ENCODE data around the gene SYNDIG1. TPM values are rescaled to one million over a fixed set of nuclear protein-coding genes. Genes with fewer than 3 reads are reported as not detected.

The SYNDIG1 gene
- total RNA-seq, 1 donor from 2014 or later: 0.19 TPM

DNA sequence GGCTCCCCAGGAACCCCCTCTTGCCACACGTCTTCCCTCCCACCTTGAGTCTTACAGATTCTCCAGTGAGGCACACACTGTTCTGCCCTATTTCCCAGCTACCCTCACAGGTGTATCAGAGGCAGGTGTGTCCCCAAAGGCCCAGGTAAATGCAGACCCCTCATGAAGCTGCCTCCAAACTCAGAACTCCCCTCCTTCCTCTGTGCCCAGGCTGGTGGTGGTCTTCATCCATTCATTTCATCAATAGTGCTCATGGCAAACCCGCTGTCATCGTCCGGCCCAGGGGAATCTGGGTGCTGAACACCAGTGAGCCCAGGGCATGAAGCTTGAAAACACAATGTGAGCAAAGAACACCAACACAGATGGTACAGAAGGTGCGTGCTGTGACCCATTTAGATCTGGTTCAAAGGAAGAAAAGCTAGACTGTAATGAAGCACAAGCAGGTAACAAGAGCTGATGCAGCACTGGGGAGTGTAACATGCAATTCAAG lies 213.1 kb downstream of the SYNDIG1 start:
- no peak for DNase-seq (ENCODE audit: low spot score, unreplicated experiment)
- Mint-ChIP-seq H3K36me3 (ENCODE audit: insufficient read depth) (no peaks in the 10 kb centered on the region), H3K4me3 (ENCODE audit: low read depth) (no peak overlapping the region), H3K9me3 (ENCODE audit: low read depth) (peaks cover 1% of the 10 kb centered on the region), H3K4me1 (ENCODE audit: low read depth) (peaks cover 8% of the 10 kb centered on the region), H3K27me3 (peaks cover 3% of the 10 kb centered on the region), H3K27ac (peak overlapping the region; percentile 26)
- TF ChIP-seq, protein P1, sequence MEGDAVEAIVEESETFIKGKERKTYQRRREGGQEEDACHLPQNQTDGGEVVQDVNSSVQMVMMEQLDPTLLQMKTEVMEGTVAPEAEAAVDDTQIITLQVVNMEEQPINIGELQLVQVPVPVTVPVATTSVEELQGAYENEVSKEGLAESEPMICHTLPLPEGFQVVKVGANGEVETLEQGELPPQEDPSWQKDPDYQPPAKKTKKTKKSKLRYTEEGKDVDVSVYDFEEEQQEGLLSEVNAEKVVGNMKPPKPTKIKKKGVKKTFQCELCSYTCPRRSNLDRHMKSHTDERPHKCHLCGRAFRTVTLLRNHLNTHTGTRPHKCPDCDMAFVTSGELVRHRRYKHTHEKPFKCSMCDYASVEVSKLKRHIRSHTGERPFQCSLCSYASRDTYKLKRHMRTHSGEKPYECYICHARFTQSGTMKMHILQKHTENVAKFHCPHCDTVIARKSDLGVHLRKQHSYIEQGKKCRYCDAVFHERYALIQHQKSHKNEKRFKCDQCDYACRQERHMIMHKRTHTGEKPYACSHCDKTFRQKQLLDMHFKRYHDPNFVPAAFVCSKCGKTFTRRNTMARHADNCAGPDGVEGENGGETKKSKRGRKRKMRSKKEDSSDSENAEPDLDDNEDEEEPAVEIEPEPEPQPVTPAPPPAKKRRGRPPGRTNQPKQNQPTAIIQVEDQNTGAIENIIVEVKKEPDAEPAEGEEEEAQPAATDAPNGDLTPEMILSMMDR (IDR thresholded peaks at IDR 0.05; ENCODE audit: unreplicated experiment): no peak

DNA sequence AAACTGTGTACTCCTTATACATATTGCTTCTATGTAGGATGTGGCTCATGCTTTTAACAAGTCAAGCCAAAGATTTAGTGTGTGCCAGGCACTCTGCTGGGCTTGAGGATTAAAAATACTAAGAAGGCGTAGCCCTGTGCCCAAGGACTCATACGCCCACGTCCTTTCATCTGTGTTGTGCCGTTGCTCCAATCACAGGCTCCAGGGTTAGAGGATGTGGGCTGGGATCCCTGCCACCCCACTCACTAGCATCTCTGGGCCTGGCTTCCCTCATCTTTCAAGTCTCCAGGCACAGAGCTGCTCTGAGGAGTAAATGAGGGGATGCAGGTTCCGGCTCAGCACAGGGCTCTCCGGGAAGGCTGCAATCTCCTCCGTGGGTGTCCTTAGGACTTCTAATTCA lies 214.2 kb downstream of the SYNDIG1 start:
- Mint-ChIP-seq H3K36me3 (ENCODE audit: insufficient read depth) (no peaks in the 10 kb centered on the region), H3K27ac (no peak overlapping the region), H3K4me3 (ENCODE audit: low read depth) (no peak overlapping the region), H3K27me3 (peaks cover 3% of the 10 kb centered on the region), H3K4me1 (ENCODE audit: low read depth) (peaks cover 7% of the 10 kb centered on the region), H3K9me3 (ENCODE audit: low read depth) (peaks cover 5% of the 10 kb centered on the region)
- DNase-seq (ENCODE audit: low spot score, unreplicated experiment): no peak
- TF ChIP-seq, protein P1 (IDR thresholded peaks at IDR 0.05; ENCODE audit: unreplicated experiment): no peak

DNA sequence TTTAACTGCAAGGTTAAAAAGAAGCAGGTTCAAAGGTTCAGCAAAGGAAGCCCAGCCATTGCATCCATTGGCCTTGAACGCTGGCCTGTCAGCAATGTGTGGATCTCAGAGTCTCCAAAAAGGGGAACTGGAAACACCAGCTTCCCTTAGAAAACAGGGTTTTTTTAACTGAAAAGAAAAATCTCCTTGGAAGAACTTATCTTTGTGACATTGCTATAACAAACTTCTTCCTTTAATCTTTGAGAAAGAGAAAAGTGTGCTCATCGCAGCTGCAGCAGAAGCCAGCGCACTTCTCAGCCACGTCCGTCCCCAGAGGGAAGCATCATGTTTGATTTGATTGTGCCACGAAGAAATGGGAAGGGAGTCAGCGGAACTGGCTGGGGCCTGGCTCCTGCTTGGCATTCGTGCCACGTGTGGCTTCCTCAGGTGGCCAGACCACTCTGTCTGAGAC lies 215.0 kb downstream of the SYNDIG1 start:
- DNase-seq (ENCODE audit: low spot score, unreplicated experiment): no peak
- no peaks in the 10 kb centered on the region for H3K36me3 Mint-ChIP-seq (ENCODE audit: insufficient read depth)
- TF ChIP-seq, protein P1 (IDR thresholded peaks at IDR 0.05; ENCODE audit: unreplicated experiment): no peak
- H3K27ac Mint-ChIP-seq: no peak overlapping the region
- peaks cover 5% of the 10 kb centered on the region for H3K9me3 Mint-ChIP-seq (ENCODE audit: low read depth)
- peaks cover 2% of the 10 kb centered on the region for H3K4me1 Mint-ChIP-seq (ENCODE audit: low read depth)
- H3K4me3 Mint-ChIP-seq (ENCODE audit: low read depth): no peak overlapping the region
- peaks cover 3% of the 10 kb centered on the region for H3K27me3 Mint-ChIP-seq

DNA sequence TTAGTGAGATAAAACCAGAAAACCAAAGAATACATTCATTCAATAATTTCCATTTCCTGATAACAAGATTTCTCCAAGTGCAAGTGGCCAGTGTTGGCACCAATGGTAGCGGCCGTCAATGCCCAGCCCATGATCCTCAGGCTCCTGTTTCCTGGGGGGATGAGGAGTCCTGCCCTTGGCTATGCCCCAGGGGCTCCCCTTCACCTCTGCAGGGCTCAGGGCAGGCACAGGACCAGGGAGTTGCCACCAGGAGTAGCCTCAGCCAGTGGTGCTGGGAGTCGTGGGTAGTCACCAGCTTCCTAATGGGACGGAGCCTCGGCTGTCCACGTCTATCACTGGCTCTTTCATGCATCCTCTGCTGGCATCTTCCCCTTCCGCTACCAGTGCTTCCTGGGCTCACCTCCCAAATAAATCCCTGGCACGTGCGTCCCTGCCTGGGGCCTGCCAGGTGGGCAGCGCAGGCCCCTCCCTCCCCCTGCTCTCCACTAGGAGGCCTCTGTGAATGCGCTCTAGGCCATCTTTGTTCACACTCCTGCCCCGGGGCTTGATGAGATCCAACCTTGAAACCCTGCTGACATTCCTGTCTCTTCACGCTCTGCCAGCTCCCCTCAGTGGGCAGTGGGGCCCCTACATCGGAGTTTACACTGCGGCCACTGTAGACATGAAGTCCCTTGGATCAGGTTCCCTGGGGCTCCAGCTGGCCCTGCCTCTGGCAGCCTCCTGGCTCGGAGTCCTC lies 215.7 kb downstream of the SYNDIG1 start:
- H3K27me3 Mint-ChIP-seq: peaks cover 3% of the 10 kb centered on the region
- no peak overlapping the region for H3K27ac Mint-ChIP-seq
- H3K9me3 Mint-ChIP-seq (ENCODE audit: low read depth): peaks cover 5% of the 10 kb centered on the region
- no peak for DNase-seq (ENCODE audit: low spot score, unreplicated experiment)
- TF ChIP-seq, protein P1 (IDR thresholded peaks at IDR 0.05; ENCODE audit: unreplicated experiment): no peak
- H3K36me3 Mint-ChIP-seq (ENCODE audit: insufficient read depth): no peaks in the 10 kb centered on the region
- H3K4me3 Mint-ChIP-seq (ENCODE audit: low read depth): no peak overlapping the region
- H3K4me1 Mint-ChIP-seq (ENCODE audit: low read depth): no peaks in the 10 kb centered on the region

DNA sequence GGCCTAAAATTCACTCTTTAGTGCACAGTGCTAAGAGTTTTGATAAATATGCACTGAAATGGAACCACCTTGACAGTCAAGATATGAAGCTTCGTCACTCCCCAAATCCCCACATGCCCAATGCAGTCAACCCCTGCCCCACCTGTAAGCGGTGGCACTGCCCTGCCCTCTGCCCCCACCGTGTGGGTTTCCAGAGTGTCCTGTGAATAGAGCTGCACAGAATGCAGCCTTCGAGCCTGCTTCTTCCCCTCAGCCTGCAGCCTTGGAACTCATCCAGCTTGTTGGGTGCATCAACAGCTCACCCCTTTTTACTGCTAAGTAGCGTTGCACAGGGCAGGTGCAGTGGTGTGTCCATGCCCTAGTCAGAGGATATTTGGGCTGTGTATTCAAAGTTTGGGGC lies 216.3 kb downstream of the SYNDIG1 start:
- no peak overlapping the region for H3K27ac Mint-ChIP-seq
- H3K9me3 Mint-ChIP-seq (ENCODE audit: low read depth): peaks cover 5% of the 10 kb centered on the region
- H3K4me3 Mint-ChIP-seq (ENCODE audit: low read depth): no peak overlapping the region
- H3K4me1 Mint-ChIP-seq (ENCODE audit: low read depth): no peaks in the 10 kb centered on the region
- TF ChIP-seq, protein P1 (IDR thresholded peaks at IDR 0.05; ENCODE audit: unreplicated experiment): no peak
- DNase-seq (ENCODE audit: low spot score, unreplicated experiment): no peak
- H3K27me3 Mint-ChIP-seq: peaks cover 3% of the 10 kb centered on the region
- no peaks in the 10 kb centered on the region for H3K36me3 Mint-ChIP-seq (ENCODE audit: insufficient read depth)

All from progenitor cell of endocrine pancreas (in vitro differentiated cells).